PFSK-1 (cell line): ENCODE measurements around the gene GRAMD1C.

ENCODE experiments used
- FOXP2 ChIP-seq: optimal IDR thresholded peaks from 2 replicates; pipeline ENCODE3; 2011; ENCODE audit warnings: borderline replicate concordance, control low read depth, inconsistent platforms; ENCODE audit not compliant: insufficient read depth; ENCODE audit errors: extremely low read length, extremely low read depth
- POLR2AphosphoS5 ChIP-seq: IDR thresholded peaks from 2 replicates; pipeline ENCODE4 v1.6.1; 2012; ENCODE audit warnings: low read depth, mild to moderate bottlenecking, control low read depth, low read length, moderate library complexity
- REST ChIP-seq, 2 experiments: IDR thresholded peaks; 2 replicates each; pipeline versions ENCODE4 v1.6.1 to v1.8.0; 2011 to 2012; ENCODE audit warnings: low read depth in 2 of 2, low read length in 2 of 2, control low read depth in 1 of 2, inconsistent platforms in 1 of 2, mild to moderate bottlenecking in 1 of 2, moderate library complexity in 1 of 2; ENCODE audit not compliant: insufficient read depth in 1 of 2
- SIN3A ChIP-seq: IDR thresholded peaks from 2 replicates; pipeline ENCODE4 v1.6.1; 2012; ENCODE audit warnings: mild to moderate bottlenecking, low read length, moderate library complexity, borderline replicate concordance; ENCODE audit not compliant: insufficient read depth
- TAF1 ChIP-seq: IDR thresholded peaks from 2 replicates; pipeline ENCODE4 v1.6.1; 2012; ENCODE audit warnings: low read length, control low read depth, borderline replicate concordance; ENCODE audit not compliant: insufficient read depth

GRAMD1C gene

GRCh38 chr3:113804661-113805060 lies 33.9 kb upstream of the GRAMD1C start:
- no peak for TF ChIP-seq SIN3A
- no peak for TF ChIP-seq FOXP2
- no peak for TF ChIP-seq TAF1
- no peak for TF ChIP-seq REST (IDR thresholded peaks at IDR 0.05; ENCODE audit: insufficient read depth in 1 of 2, low read depth in 2 of 2, low read length in 2 of 2)
- no peak for TF ChIP-seq POLR2AphosphoS5

GRCh38 chr3:113805249-113805648 lies 33.3 kb upstream of the GRAMD1C start:
- no peak for TF ChIP-seq SIN3A
- TF ChIP-seq REST (IDR thresholded peaks at IDR 0.05; ENCODE audit: insufficient read depth in 1 of 2, low read depth in 2 of 2, low read length in 2 of 2) = no peak
- no peak for TF ChIP-seq POLR2AphosphoS5
- TF ChIP-seq TAF1 = no peak
- TF ChIP-seq FOXP2 = no peak

- TF ChIP-seq FOXP2 (no peak), POLR2AphosphoS5 (no peak), REST (IDR thresholded peaks at IDR 0.05; ENCODE audit: insufficient read depth in 1 of 2, low read depth in 2 of 2, low read length in 2 of 2) (no peak), TAF1 (no peak), SIN3A (no peak)
Observed at GRCh38 chr3:113812854-113813253, 25.7 kb upstream of the GRAMD1C start.

- no peak for TF ChIP-seq SIN3A
- no peak for TF ChIP-seq FOXP2
- no peak for TF ChIP-seq TAF1
- TF ChIP-seq REST (IDR thresholded peaks at IDR 0.05; ENCODE audit: insufficient read depth in 1 of 2, low read depth in 2 of 2, low read length in 2 of 2) = no peak
- no peak for TF ChIP-seq POLR2AphosphoS5
Observed at GRCh38 chr3:113819866-113820265, 18.7 kb upstream of the GRAMD1C start.

- TF ChIP-seq FOXP2 = no peak
- no peak for TF ChIP-seq REST (IDR thresholded peaks at IDR 0.05; ENCODE audit: insufficient read depth in 1 of 2, low read depth in 2 of 2, low read length in 2 of 2)
- TF ChIP-seq POLR2AphosphoS5 = no peak
- no peak for TF ChIP-seq SIN3A
- TF ChIP-seq TAF1 = no peak
Observed at GRCh38 chr3:113825090-113825489, 13.5 kb upstream of the GRAMD1C start.
